Activated T-helper 2 cell treated with anti-CD3 and anti-CD28 coated beads, Interferon-gamma antibody, Interleukin-2, Interleukin-4, amounts not matched to agents 10 μg/mL and 5 μg/mL and 100 μg/mL, durations not matched to agents 14 hours and 24 hours and 36 hours (primary cell): ENCODE results near the gene RNFT2. TPM values are rescaled to one million over a fixed set of nuclear protein-coding genes. Genes with fewer than 3 reads are reported as not detected.

Experiments used
- DNase-seq: peaks from one replicate; pipeline ENCODE4 v3.0.0; 2021; ENCODE audit warnings: low spot score
- H3K27ac Mint-ChIP-seq: one replicate; pipeline ENCODE4 v1.8.0; 2021; ENCODE audit warnings: mixed read lengths
- H3K27me3 Mint-ChIP-seq: one replicate; pipeline ENCODE4 v1.8.0; 2021; ENCODE audit warnings: low read depth, mixed read lengths
- H3K36me3 Mint-ChIP-seq: one replicate; pipeline ENCODE4 v1.8.0; 2021; ENCODE audit warnings: low read depth, mixed read lengths
- H3K4me1 Mint-ChIP-seq: one replicate; pipeline ENCODE4 v1.8.0; 2021; ENCODE audit warnings: low read depth, mixed read lengths
- H3K4me3 Mint-ChIP-seq: one replicate; pipeline ENCODE4 v1.8.0; 2021; ENCODE audit warnings: low read depth, mild to moderate bottlenecking, moderate library complexity, mixed read lengths
- H3K9me3 Mint-ChIP-seq: one replicate; pipeline ENCODE4 v1.8.0; 2021; ENCODE audit warnings: mixed read lengths
- intact Hi-C: fragments of 100-400 bp; cut with micrococcal nuclease; formaldehyde crosslinking; loops from one replicate; pipeline ENCODE4 v1.15.1; 2023
- total RNA-seq: library from RNA; stranded (reverse); gene quantifications from 2 replicates; pipeline ENCODE4 v1.2.3, GENCODE V29; 2022

The RNFT2 gene
- total RNA-seq, 1 donor from 2014 or later = 14.4 TPM

DNA sequence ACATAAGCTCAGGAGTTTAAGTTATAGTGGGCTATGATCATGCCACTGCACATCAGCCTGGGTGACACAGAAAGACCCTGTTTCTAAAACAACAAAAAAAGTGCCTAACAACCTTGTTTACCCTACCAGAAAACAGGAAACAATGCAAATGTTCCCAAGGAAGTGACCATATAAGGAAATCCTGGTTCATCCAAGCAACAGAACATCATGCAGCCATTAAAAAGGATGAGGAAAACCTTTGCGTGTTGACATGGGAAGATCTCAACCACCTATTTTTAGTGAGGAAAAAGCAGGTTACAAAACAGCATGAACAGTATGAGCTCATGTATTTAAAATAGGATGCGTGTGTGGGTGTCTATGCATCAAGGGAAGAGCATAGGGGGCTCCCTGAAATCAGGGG, 129.4 kb downstream of the RNFT2 start:
- Mint-ChIP-seq H3K27ac (no peak overlapping the region), H3K4me3 (no peak overlapping the region), H3K36me3 (no peaks in the 10 kb centered on the region), H3K27me3 (peaks cover 1% of the 10 kb centered on the region), H3K4me1 (no peaks in the 10 kb centered on the region), H3K9me3 (no peaks in the 10 kb centered on the region)
- intact Hi-C loops = no loop called here
- no peak for DNase-seq

DNA sequence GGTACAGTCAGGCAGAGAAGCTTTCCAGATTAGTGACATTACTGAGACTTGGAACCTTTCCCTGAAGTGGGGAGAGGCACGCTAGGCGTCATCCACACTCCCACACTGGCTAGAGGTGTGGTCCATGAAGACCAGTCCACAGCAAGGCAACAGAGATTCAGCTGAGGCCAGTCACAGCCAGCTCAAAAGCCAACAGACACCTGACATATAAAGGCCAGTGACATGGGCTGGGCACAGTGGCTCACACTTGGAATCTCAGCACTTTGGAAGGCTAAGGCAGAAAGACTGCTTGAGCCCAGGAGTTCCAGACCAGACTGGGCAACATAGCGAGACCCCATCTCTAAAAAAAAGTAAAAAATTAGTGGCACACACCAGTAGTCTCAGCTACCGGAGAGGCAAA, 132.2 kb downstream of the RNFT2 start:
- intact Hi-C loops = no loop called here
- peaks cover 8% of the 10 kb centered on the region for H3K27me3 Mint-ChIP-seq
- H3K4me1 Mint-ChIP-seq = no peaks in the 10 kb centered on the region
- H3K27ac Mint-ChIP-seq = no peak overlapping the region
- peaks cover 4% of the 10 kb centered on the region for H3K9me3 Mint-ChIP-seq
- H3K4me3 Mint-ChIP-seq = no peak overlapping the region
- H3K36me3 Mint-ChIP-seq = no peaks in the 10 kb centered on the region
- DNase-seq = no peak

DNA sequence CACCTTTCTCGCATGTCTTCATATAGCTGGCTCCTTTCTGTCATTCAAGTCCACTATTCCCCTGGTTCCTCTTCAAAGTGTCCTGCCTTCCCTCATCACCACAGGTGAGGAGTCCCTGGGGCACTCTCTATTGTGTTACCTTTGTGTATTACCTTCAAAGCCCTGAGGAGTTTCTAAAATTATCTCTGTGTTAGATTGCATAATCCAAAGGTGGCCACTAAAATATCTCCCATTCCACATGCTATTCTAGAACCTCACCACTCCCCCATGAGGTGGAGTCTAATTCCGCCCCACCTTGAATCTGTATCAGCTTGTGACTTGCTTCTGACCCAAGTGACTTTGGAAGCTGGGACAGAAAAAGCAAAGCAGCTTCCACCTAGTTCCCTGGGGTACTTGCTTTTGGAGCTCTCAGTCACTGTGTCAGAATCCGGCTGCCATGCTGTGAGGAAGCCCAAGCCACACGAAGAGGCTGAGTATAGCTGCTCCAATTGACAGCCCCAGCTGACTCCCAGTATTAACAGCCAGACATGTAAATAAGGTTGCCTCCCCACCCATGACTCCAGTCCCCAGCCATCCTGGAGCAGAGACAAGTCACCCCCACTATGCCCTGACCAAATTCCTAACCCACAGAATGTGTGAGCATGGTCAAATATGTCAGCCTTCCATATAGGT, 136.3 kb downstream of the RNFT2 start:
- H3K4me1 Mint-ChIP-seq = peaks cover 4% of the 10 kb centered on the region
- H3K27me3 Mint-ChIP-seq = peaks cover 37% of the 10 kb centered on the region
- H3K4me3 Mint-ChIP-seq = no peak overlapping the region
- H3K9me3 Mint-ChIP-seq = peaks cover 4% of the 10 kb centered on the region
- intact Hi-C loops = no loop called here
- H3K36me3 Mint-ChIP-seq = peaks cover 4% of the 10 kb centered on the region
- H3K27ac Mint-ChIP-seq = no peak overlapping the region
- DNase-seq = no peak

DNA sequence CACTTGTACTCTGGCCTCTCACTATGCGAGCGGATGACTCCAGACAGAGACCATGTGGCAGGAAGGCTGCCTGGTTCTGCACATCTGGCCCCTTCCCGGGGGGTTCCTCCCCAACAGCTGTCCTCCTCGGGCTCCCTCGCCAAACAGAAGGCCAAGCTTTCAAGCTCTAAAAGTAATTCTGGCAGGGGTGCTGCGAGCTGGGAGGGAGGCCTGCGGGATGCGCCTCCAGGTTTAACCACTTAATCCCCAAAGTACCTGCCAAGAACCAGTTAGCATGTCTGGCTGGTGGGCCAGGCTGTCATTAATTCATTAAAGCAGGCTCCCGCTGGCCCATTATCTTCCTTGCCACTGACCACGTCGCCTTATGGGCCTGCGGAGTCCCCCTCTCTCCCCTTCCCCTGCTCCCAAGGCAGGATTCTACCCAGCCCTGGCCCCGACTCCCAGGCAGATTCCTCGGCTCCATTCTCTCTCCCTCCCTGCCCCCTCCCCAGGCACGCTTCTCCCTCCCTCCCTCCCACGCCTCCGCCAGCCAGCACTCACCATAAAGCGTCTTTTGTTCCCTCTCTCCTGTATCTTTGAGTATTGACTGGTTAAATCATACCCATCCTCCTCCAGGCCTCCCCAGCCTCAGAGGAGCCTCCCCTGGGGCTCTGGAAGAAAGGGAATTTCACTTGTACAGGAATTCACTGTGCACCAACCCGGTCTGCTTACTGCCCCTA, 138.2 kb downstream of the RNFT2 start:
- Mint-ChIP-seq H3K4me1 (peaks cover 14% of the 10 kb centered on the region), H3K9me3 (peaks cover 4% of the 10 kb centered on the region), H3K27me3 (peaks cover 48% of the 10 kb centered on the region), H3K36me3 (peaks cover 4% of the 10 kb centered on the region), H3K4me3 (no peak overlapping the region), H3K27ac (no peak overlapping the region)
- no peak for DNase-seq
- intact Hi-C loops = no loop called here

DNA sequence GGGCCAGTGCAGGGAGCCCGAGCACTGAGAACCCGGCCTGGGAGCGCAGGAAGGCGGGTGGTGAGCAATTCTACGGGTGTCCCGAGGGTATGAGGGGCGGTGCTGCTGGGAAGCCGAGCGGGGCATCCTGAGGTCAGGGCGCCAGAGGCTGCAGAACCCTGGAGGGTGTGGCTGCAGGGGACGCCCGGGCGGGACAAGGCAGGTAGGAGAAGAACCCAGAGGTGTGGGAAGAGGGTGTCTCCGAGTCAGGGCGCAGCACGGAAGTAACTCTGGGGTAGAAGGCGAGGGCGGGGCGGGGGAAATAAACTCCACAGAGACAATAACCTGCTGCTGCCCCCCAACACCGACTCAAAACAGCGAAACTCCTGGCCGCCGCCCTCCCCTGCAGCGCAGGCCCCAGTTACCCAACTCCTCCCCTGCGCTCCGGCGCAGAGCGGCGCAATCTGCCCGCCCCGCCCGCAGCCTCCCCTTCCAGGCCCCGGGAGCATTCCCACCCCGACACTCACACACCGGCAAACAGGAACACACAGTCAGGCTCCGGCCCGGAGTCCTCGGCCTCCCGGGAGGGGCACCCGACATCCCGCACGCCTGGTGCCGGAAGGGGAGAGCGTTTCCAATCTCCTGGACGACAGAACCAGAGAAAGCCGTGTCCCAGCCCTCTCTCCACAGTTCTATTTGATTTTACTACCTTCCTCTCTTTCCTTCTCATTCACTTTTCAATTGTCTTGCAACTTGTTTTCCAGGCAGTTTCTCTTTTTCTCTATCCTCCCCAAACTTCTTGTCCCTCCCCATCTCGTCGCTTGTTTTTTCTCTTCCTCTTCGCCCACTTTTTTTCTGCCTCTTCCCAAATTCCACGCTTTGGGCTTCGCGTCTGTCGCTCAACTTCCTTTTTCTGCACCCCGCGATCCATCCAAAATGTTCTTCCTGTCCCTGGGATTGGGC, 140.7 kb downstream of the RNFT2 start:
- peaks cover 69% of the 10 kb centered on the region for H3K27me3 Mint-ChIP-seq
- H3K4me1 Mint-ChIP-seq = peaks cover 14% of the 10 kb centered on the region
- H3K4me3 Mint-ChIP-seq = no peak overlapping the region
- DNase-seq = no peak
- intact Hi-C loops = no loop called here
- H3K36me3 Mint-ChIP-seq = peaks cover 4% of the 10 kb centered on the region
- H3K9me3 Mint-ChIP-seq = peaks cover 4% of the 10 kb centered on the region
- H3K27ac Mint-ChIP-seq = peak overlapping the region; percentile 30

DNA sequence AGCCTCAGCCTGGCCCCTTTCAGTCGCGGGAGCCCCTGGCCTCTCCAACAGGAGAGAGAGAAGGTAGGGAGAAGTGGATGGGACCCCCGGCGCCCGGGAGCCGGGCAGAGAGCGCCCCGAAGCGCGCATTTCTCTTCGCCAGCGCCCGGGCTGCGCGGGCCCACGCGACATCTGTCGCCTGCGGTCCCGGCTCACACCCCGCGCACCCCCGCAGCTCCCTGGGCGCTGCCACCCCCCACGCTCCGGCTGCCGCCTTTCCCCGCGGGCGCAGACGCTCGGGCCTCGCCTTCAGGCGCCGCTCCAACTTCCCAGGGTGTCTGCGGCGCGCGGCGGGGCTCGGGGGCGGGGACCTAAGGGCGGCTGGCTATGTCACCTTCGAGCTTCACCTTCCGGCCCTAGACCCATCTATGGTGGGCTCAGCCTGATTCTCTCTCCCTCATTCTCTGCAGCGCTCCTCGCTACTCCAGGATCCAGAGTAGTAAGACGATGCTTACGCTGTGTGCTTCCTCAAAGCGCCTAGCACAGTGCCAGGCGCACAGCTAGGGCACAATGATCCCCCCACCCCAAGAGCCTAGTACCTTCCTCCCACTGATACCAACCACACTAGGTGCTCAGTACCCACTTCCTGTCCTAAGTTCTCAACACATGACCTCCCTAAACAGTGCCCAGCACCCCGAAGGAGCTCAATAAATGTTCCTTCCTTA, 141.5 kb downstream of the RNFT2 start:
- peaks cover 14% of the 10 kb centered on the region for H3K4me1 Mint-ChIP-seq
- intact Hi-C loops = loop anchor here (10.0 kb wide), 1 partner anchor 175 kb away; no protein-coding TSS in a partner anchor
- H3K4me3 Mint-ChIP-seq = no peak overlapping the region
- peaks cover 70% of the 10 kb centered on the region for H3K27me3 Mint-ChIP-seq
- peaks cover 4% of the 10 kb centered on the region for H3K36me3 Mint-ChIP-seq
- no peak for DNase-seq
- H3K9me3 Mint-ChIP-seq = peaks cover 2% of the 10 kb centered on the region
- no peak overlapping the region for H3K27ac Mint-ChIP-seq

DNA sequence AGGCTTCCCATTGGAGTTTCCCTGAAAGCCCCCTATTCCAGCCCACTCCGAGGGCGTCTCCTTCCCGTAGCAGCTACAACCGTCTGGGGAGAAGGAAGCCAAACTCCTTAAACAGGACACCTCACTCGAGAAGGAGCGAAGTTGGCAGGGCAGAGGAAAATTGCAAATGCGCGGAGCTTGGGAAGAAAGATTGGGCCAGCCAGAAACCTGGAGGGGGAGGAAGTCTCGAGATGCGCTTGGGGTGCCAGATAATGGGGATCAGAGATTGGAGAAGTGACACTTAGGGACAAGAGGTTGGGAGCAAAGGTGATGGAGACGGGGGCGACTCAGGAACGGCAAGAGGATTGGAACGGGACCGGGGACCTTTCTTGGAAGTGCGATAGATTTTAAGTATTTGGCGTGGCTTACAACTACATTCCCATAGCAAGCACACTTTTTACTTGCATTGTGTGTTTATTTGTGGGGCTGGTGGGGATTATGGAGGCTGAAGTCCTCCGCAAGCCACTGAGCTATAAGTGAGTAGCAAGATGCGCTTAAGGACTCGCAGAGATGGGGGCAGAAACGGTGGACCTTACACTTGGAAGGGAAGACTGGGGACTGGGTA, 142.2 kb downstream of the RNFT2 start:
- Mint-ChIP-seq H3K27me3 (peaks cover 71% of the 10 kb centered on the region), H3K4me3 (peak overlapping the region; percentile 46), H3K4me1 (peaks cover 14% of the 10 kb centered on the region), H3K36me3 (peaks cover 4% of the 10 kb centered on the region), H3K27ac (no peak overlapping the region), H3K9me3 (no peaks in the 10 kb centered on the region)
- intact Hi-C loops = loop anchor here (10.0 kb wide), 1 partner anchor 176 kb away; no protein-coding TSS in a partner anchor
- DNase-seq = no peak

DNA sequence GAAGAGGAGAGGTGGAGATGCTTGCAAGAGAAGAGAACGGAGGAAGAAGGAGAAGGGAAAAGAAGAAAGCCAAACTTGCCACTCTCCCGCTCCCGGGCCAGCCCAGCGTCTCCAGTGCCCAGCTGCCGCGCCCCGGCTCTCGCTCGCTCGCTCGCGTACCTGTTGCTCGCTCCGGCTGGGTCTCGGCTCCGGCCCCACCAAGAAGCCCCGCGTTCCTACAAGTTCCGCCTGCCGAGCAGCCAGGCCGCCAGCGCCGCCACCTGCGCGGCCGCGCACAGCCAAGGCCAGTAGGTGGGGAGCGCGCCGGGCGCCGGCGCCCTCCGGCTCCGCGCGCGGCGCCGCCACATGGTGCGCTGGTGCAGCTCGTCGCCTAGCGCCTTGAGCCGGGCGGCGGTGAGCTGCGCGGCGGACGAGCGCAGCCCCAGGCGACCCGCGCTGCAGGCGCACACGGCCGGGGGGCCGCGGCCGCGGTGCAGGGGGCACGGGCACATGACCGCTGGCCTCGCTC, 142.8 kb downstream of the RNFT2 start:
- Mint-ChIP-seq H3K27ac (no peak overlapping the region), H3K36me3 (peaks cover 4% of the 10 kb centered on the region), H3K27me3 (peaks cover 69% of the 10 kb centered on the region), H3K4me1 (peaks cover 14% of the 10 kb centered on the region), H3K4me3 (peak overlapping the region; percentile 46), H3K9me3 (no peaks in the 10 kb centered on the region)
- DNase-seq = peak; percentile 14
- intact Hi-C loops = loop anchor here (10.0 kb wide), 1 partner anchor 176 kb away; no protein-coding TSS in a partner anchor

DNA sequence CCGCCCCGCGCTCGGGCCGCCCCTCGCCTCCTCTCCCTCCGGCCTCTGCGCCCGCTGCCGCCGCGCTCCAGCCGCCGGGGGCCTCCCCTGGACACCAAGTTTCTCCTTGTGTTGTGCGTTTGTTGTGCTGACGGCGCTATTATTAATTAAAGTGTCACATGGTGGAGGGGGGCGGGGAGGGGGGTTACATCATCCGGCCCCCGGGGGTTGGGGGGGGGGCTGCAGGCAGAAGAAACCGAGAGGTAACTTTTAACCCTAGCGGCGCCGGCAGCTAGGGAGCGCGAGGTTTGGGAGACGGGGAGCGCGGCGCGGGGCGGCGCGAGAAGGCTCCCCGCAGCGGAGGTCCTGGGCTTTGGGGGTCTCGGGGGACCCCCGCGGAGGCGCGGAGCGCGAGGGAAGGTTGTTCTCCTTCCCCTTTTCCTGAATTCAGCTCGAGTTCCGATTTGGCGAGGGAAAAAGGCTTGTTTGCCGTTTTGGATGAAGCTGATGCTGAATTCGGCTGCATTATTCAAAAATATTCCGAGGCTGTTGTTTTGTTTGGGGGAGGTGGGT, 143.3 kb downstream of the RNFT2 start, which contains the start of gene HRK:
TSS of gene HRK (minus strand) at position 117 of the 552 bp plus-strand sequence. CDS start 134 bp downstream, outside the sequence.
- Mint-ChIP-seq H3K27me3 (peaks cover 64% of the 10 kb centered on the region), H3K4me1 (peaks cover 14% of the 10 kb centered on the region), H3K4me3 (peak within 1 kb of the TSS; percentile 46), H3K9me3 (no peaks in the 10 kb centered on the region), H3K27ac (no peak within 1 kb of the TSS), H3K36me3 (peaks cover 4% of the 10 kb centered on the region)
- intact Hi-C loops = loop anchor here (10.0 kb wide), 1 partner anchor 177 kb away; no protein-coding TSS in a partner anchor
- DNase-seq = no peak

DNA sequence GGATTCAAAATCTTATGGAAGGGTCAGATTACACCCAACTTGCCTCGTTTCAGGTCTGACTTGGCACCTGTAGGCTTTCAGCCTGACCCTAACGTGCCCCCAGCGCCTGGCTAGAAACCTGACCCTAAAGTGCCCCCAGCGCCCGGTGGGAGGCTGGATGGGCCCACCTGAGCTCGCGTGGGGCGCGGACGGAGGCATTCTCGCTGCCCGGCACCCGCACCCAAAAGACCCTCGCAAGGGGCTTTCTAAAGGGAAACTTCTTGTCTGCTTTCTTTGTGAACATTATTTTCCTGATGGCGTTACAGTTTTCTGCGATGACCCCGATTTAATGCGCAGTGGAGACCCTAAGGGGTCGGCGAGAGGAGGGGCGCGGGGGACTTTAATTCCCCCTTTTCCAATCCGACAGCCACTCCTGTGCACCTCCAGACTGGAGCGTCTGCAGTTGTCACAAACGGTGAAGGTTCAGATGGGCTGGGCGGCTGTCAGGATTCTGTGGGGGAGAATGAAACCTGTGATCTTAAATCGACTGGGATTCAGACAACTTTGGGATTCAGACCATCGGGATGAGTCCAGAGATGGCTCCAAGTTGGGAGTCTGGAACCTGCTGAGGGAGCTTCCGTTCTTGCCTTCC, 143.9 kb downstream of the RNFT2 start:
- no peak for DNase-seq
- Mint-ChIP-seq H3K36me3 (peaks cover 4% of the 10 kb centered on the region), H3K27ac (no peak overlapping the region), H3K27me3 (peaks cover 61% of the 10 kb centered on the region), H3K4me3 (no peak overlapping the region), H3K4me1 (peaks cover 14% of the 10 kb centered on the region), H3K9me3 (no peaks in the 10 kb centered on the region)
- intact Hi-C loops = loop anchor here (10.0 kb wide), 1 partner anchor 177 kb away; no protein-coding TSS in a partner anchor

DNA sequence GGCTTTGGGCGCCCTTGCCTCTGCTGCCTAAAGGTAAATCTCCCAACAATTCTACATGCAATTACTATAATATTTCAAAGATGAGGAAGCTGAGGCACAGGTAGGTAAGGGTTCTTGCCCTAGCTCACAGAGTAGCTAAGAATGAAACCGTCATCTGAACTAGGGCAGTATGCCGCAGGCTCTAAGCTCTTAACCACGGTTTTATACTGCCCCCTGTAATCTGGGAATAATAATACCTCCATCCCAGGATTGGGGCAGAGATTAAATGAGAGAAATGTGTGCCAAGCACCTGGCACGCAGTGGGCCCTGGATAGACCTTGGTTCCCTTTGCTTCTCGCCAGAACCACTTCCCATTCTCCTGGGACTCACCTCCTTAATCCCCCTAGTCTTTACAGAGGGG, 144.6 kb downstream of the RNFT2 start:
- Mint-ChIP-seq H3K36me3 (peaks cover 4% of the 10 kb centered on the region), H3K9me3 (no peaks in the 10 kb centered on the region), H3K4me3 (no peak overlapping the region), H3K27ac (no peak overlapping the region), H3K4me1 (peaks cover 14% of the 10 kb centered on the region), H3K27me3 (peaks cover 62% of the 10 kb centered on the region)
- intact Hi-C loops = loop anchor here (10.0 kb wide), 1 partner anchor 178 kb away; no protein-coding TSS in a partner anchor
- no peak for DNase-seq
